ENCODE results near the gene URI1. TPM values are rescaled to one million over a fixed set of nuclear protein-coding genes. Genes with fewer than 3 reads are reported as not detected.

URI1 gene
- total and polyA plus RNA-seq, 2 experiments from 2014 or later: 16.2 to 58.1 TPM

- no peak overlapping the region for H3K4me2 ChIP-seq (ENCODE audit: unreplicated experiment)
- H3K27ac ChIP-seq: no peak overlapping the region
- no peaks in the 10 kb centered on the region for H3K9me2 ChIP-seq (ENCODE audit: insufficient read depth)
- no peaks in the 10 kb centered on the region for H3K4me1 ChIP-seq (ENCODE audit: insufficient read depth)
- no peak overlapping the region for H2AFZ ChIP-seq
- no peak overlapping the region for H3K4me3 ChIP-seq
- H4K20me1 ChIP-seq (ENCODE audit: insufficient read depth): no peaks in the 10 kb centered on the region
- H3F3A ChIP-seq (ENCODE audit: insufficient read depth): no peaks in the 10 kb centered on the region
- peaks cover 3% of the 10 kb centered on the region; the same call in 1 of the 2 replicates for H3K27me3 ChIP-seq (replicated peaks; ENCODE audit: insufficient read depth)
- no peak overlapping the region for H3K9ac ChIP-seq
- in situ Hi-C loops (cut with MboI): no loop called here
- no peaks in the 10 kb centered on the region for H3K36me3 ChIP-seq (ENCODE audit: low read depth)
- WGBS, 2 experiments (ENCODE audit: low coverage in 1 of 2, low lambda C conversion rate in 2 of 2, missing lambda C conversion rate in 2 of 2): 31 to 38% methylated on average over 5 of the region's 5 CpGs
- TF ChIP-seq EZH2phosphoT487 (IDR thresholded peaks at IDR 0.05; ENCODE audit: insufficient read depth, low read depth) (no peak), EZH2 (IDR thresholded peaks at IDR 0.05; ENCODE audit: insufficient read depth, poor library complexity, severe bottlenecking) (no peak)
- no peak for DNase-seq
- H3K9me3 ChIP-seq (ENCODE audit: low read depth): no peaks in the 10 kb centered on the region
- H3K79me2 ChIP-seq (ENCODE audit: insufficient read depth): no peaks in the 10 kb centered on the region
Measured at GRCh38 chr19:29926801-29927200, 15.2 kb upstream of the URI1 start.

- no peak for DNase-seq
- 31 to 35% methylated on average over 14 of the region's 14 CpGs for WGBS, 2 experiments (ENCODE audit: low coverage in 1 of 2, low lambda C conversion rate in 2 of 2, missing lambda C conversion rate in 2 of 2)
- Histone ChIP-seq H3K27me3 (replicated peaks; ENCODE audit: insufficient read depth) (peaks cover 3% of the 10 kb centered on the region; the same call in 1 of the 2 replicates), H3K9me3 (ENCODE audit: low read depth) (no peaks in the 10 kb centered on the region), H3K4me2 (ENCODE audit: unreplicated experiment) (no peak overlapping the region), H3K9me2 (ENCODE audit: insufficient read depth) (no peaks in the 10 kb centered on the region), H4K20me1 (ENCODE audit: insufficient read depth) (no peaks in the 10 kb centered on the region), H3K4me1 (ENCODE audit: insufficient read depth) (no peaks in the 10 kb centered on the region), H3F3A (ENCODE audit: insufficient read depth) (no peaks in the 10 kb centered on the region), H2AFZ (no peak overlapping the region), H3K9ac (no peak overlapping the region), H3K27ac (no peak overlapping the region), H3K79me2 (ENCODE audit: insufficient read depth) (no peaks in the 10 kb centered on the region), H3K36me3 (ENCODE audit: low read depth) (no peaks in the 10 kb centered on the region), H3K4me3 (no peak overlapping the region)
- in situ Hi-C loops (cut with MboI): no loop called here
- TF ChIP-seq EZH2phosphoT487 (IDR thresholded peaks at IDR 0.05; ENCODE audit: insufficient read depth, low read depth): no peak
- no peak for TF ChIP-seq EZH2 (IDR thresholded peaks at IDR 0.05; ENCODE audit: insufficient read depth, poor library complexity, severe bottlenecking)
Measured at GRCh38 chr19:29927944-29928625, 14.0 kb upstream of the URI1 start.

- WGBS, 2 experiments (ENCODE audit: low coverage in 1 of 2, low lambda C conversion rate in 2 of 2, missing lambda C conversion rate in 2 of 2): 67 to 86% methylated on average over 1 of the region's 1 CpG
Measured at GRCh38 chr19:29928831-29929230, 13.2 kb upstream of the URI1 start.

GRCh38 chr19:29934257-29934656 is 7.8 kb upstream of the URI1 start:
- H3K9me3 ChIP-seq (ENCODE audit: low read depth): no peaks in the 10 kb centered on the region
- H3K4me2 ChIP-seq (ENCODE audit: unreplicated experiment): no peak overlapping the region
- no peaks in the 10 kb centered on the region for H3K27me3 ChIP-seq (replicated peaks; ENCODE audit: insufficient read depth)
- H3F3A ChIP-seq (ENCODE audit: insufficient read depth): no peaks in the 10 kb centered on the region
- no peak overlapping the region for H2AFZ ChIP-seq
- no peaks in the 10 kb centered on the region for H3K36me3 ChIP-seq (ENCODE audit: low read depth)
- no peaks in the 10 kb centered on the region for H3K9me2 ChIP-seq (ENCODE audit: insufficient read depth)
- H3K9ac ChIP-seq: no peak overlapping the region
- TF ChIP-seq EZH2phosphoT487 (IDR thresholded peaks at IDR 0.05; ENCODE audit: insufficient read depth, low read depth) (no peak), EZH2 (IDR thresholded peaks at IDR 0.05; ENCODE audit: insufficient read depth, poor library complexity, severe bottlenecking) (no peak)
- 27 to 29% methylated on average over 3 of the region's 3 CpGs for WGBS, 2 experiments (ENCODE audit: low coverage in 1 of 2, low lambda C conversion rate in 2 of 2, missing lambda C conversion rate in 2 of 2)
- no peak overlapping the region for H3K27ac ChIP-seq
- DNase-seq: no peak
- H3K4me3 ChIP-seq: no peak overlapping the region
- H3K79me2 ChIP-seq (ENCODE audit: insufficient read depth): no peaks in the 10 kb centered on the region
- no peaks in the 10 kb centered on the region for H4K20me1 ChIP-seq (ENCODE audit: insufficient read depth)
- in situ Hi-C loops (cut with MboI): no loop called here
- H3K4me1 ChIP-seq (ENCODE audit: insufficient read depth): no peaks in the 10 kb centered on the region

More at GRCh38 chr19:29928831-29929230, 13.2 kb upstream of the URI1 start:
- no peaks in the 10 kb centered on the region for H3K79me2 ChIP-seq (ENCODE audit: insufficient read depth)
- DNase-seq: no peak
- no peaks in the 10 kb centered on the region for H3F3A ChIP-seq (ENCODE audit: insufficient read depth)
- H3K27me3 ChIP-seq (replicated peaks; ENCODE audit: insufficient read depth): peaks cover 3% of the 10 kb centered on the region; the same call in 1 of the 2 replicates
- no peak overlapping the region for H2AFZ ChIP-seq
- H3K4me1 ChIP-seq (ENCODE audit: insufficient read depth): no peaks in the 10 kb centered on the region
- no peaks in the 10 kb centered on the region for H3K9me3 ChIP-seq (ENCODE audit: low read depth)
- in situ Hi-C loops (cut with MboI): no loop called here
- no peak overlapping the region for H3K9ac ChIP-seq
- no peak overlapping the region for H3K4me3 ChIP-seq
- H3K4me2 ChIP-seq (ENCODE audit: unreplicated experiment): no peak overlapping the region
- no peak overlapping the region for H3K27ac ChIP-seq
- no peaks in the 10 kb centered on the region for H4K20me1 ChIP-seq (ENCODE audit: insufficient read depth)
- no peaks in the 10 kb centered on the region for H3K36me3 ChIP-seq (ENCODE audit: low read depth)
- no peak for TF ChIP-seq EZH2 (IDR thresholded peaks at IDR 0.05; ENCODE audit: insufficient read depth, poor library complexity, severe bottlenecking)
- no peak for TF ChIP-seq EZH2phosphoT487 (IDR thresholded peaks at IDR 0.05; ENCODE audit: insufficient read depth, low read depth)
- no peaks in the 10 kb centered on the region for H3K9me2 ChIP-seq (ENCODE audit: insufficient read depth)

Measured in GM23248 (cell line).